PC-3 (cell line): ENCODE data around the gene ODAD2. TPM values are rescaled to one million over a fixed set of nuclear protein-coding genes. Genes with fewer than 3 reads are reported as not detected.

ENCODE experiments used
- ATAC-seq: fragments of 200-7000 bp; cut with Tn5 transposase; 2 replicates; pipeline ENCODE4 v1.9.1; 2020; ENCODE audit warnings: mild to moderate bottlenecking, moderate library complexity
- BruUV-seq: library from RNA; stranded (reverse); fragments of 400-500 nt; replicated peaks from 2 replicates; lab custom pipeline; 2021; lab: Mats Ljungman, UMichigan
- CTCF ChIA-PET: fragments of 300-600 bp; sonication (Branson Sonifier 250); formaldehyde crosslinking; loops from one replicate; lab custom pipeline; 2022; ENCODE audit warnings: antibody characterized with exemption; lab: Charles Lee
- POLR2A ChIA-PET: fragments of 300-600 bp; sonication (Branson Sonifier 250); formaldehyde crosslinking; loops from one replicate; lab custom pipeline; 2022; ENCODE audit warnings: antibody characterized with exemption; ENCODE audit not compliant: unreplicated experiment; lab: Charles Lee
- DNase-seq: peaks from one replicate; pipeline ENCODE4 v3.0.0-alpha.2; 2015
- H2AFZ ChIP-seq: fragments of 300-600 bp; sonication (generic); 2 replicates; pipeline ENCODE4 v1.6.0; 2016; ENCODE audit warnings: antibody characterized with exemption, low read length
- H3F3A ChIP-seq: fragments of 300-600 bp; sonication (generic); one replicate; pipeline ENCODE4 v1.6.0; 2017; ENCODE audit warnings: antibody characterized with exemption, low read length, control low read depth, mild to moderate bottlenecking; ENCODE audit not compliant: unreplicated experiment
- H3K27ac ChIP-seq: fragments of 300-600 bp; sonication (generic); 2 replicates; pipeline ENCODE4 v1.5.1; 2016; ENCODE audit warnings: mild to moderate bottlenecking, low read length
- H3K27me3 ChIP-seq: fragments of 300-600 bp; sonication (generic); 2 replicates; pipeline ENCODE4 v1.6.1; 2016; ENCODE audit warnings: low read length, mixed read lengths
- H3K36me3 ChIP-seq: fragments of 300-600 bp; sonication (generic); 2 replicates; pipeline ENCODE4 v1.6.1; 2016; ENCODE audit warnings: low read depth, mixed run types, low read length, mixed read lengths
- H3K4me1 ChIP-seq: fragments of 300-600 bp; sonication (generic); 2 replicates; pipeline ENCODE4 v1.5.1; 2016; ENCODE audit warnings: low read length; ENCODE audit not compliant: insufficient read depth
- H3K4me2 ChIP-seq: fragments of 300-600 bp; sonication (generic); 2 replicates; pipeline ENCODE4 v1.6.0; 2016; ENCODE audit warnings: low read length
- H3K4me3 ChIP-seq: fragments of 300-600 bp; sonication (generic); 2 replicates; pipeline ENCODE4 v1.5.1; 2016; ENCODE audit warnings: mild to moderate bottlenecking, low read length, mixed read lengths
- H3K79me2 ChIP-seq: fragments of 300-600 bp; sonication (generic); 2 replicates; pipeline ENCODE4 v1.6.1; 2017; ENCODE audit warnings: low read length, mixed read lengths
- H3K9ac ChIP-seq: fragments of 300-600 bp; sonication (generic); 2 replicates; pipeline ENCODE4 v1.6.0; 2016; ENCODE audit warnings: mild to moderate bottlenecking, low read length
- H3K9me2 ChIP-seq: fragments of 300-600 bp; sonication (generic); replicated peaks from 2 replicates; pipeline ENCODE4 v1.6.1; 2016; ENCODE audit warnings: mixed run types, low read length, mixed read lengths
- H3K9me3 ChIP-seq: fragments of 300-600 bp; sonication (generic); 2 replicates; pipeline ENCODE4 v1.6.1; 2016; ENCODE audit warnings: low read length, mixed read lengths
- H4K20me1 ChIP-seq: fragments of 300-600 bp; sonication (generic); 2 replicates; pipeline ENCODE4 v1.6.1; 2016; ENCODE audit warnings: low read length, mixed read lengths
- EZH2 ChIP-seq: fragments of 300-600 bp; sonication (generic); IDR thresholded peaks from one replicate; pipeline ENCODE4 v1.6.1; 2017; ENCODE audit warnings: antibody characterized with exemption, mild to moderate bottlenecking, low read length; ENCODE audit not compliant: unreplicated experiment
- EZH2phosphoT487 ChIP-seq: fragments of 300-600 bp; sonication (generic); IDR thresholded peaks from 2 replicates; pipeline ENCODE4 v1.6.1; 2018; ENCODE audit warnings: mild to moderate bottlenecking, antibody characterized with exemption, low read length, borderline replicate concordance
- intact Hi-C: fragments of 100-400 bp; cut with micrococcal nuclease; formaldehyde crosslinking; loops from 2 replicates; pipeline ENCODE4 v1.9.0; 2023
- total RNA-seq: library from RNA; depleted of rRNA; stranded (reverse); fragments of >200 nt; gene quantifications from 2 replicates; pipeline ENCODE4 v1.2.3, GENCODE V29; 2014
- TF ChIP-seq, protein P1 (sequence below): fragments of 300-600 bp; sonication (generic); conservative IDR thresholded peaks from 2 replicates; pipeline ENCODE4 v1.5.1; 2017; ENCODE audit warnings: antibody characterized with exemption, low read depth, mild to moderate bottlenecking, low read length

Gene ODAD2
- total RNA-seq, 1 experiment from 2014 or later: 2.1 TPM

DNA sequence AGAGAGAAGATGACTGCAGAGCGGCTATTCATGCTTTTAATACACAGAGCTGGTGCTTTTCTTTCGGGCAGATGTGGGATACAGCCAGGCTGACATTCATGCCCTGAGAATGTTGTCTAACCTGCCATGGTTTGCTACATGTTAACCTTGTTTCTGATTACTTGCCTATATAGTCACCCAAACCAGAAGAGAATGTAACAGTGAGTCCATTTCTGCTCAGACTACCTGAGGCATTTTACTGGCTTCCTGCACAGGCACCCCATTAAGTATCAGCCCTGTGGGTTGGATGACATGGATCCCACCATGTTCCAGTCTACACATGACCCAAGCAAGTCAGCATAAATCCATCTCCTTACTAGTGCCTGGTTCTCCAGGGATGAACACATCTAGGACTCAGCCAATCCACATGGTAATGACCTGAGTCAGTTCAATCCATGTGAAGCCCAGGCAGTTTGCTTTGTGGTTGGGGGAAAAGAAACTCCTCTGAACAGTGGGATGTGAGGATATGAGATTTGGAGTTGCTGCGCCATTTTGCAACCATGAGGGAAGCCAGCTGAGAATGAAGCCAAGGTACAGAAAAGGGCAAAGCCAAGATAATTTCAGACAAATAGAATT, 197.6 kb downstream of the ODAD2 start:
- Histone ChIP-seq H3K9me3 (no peaks in the 10 kb centered on the region), H3K9ac (no peak overlapping the region), H2AFZ (no peak overlapping the region), H3K9me2 (no peaks in the 10 kb centered on the region), H3K27ac (no peak overlapping the region), H4K20me1 (no peaks in the 10 kb centered on the region), H3K79me2 (no peaks in the 10 kb centered on the region), H3K4me1 (peaks cover 4% of the 10 kb centered on the region), H3K27me3 (no peaks in the 10 kb centered on the region), H3K4me2 (no peak overlapping the region), H3F3A (no peaks in the 10 kb centered on the region), H3K36me3 (no peaks in the 10 kb centered on the region), H3K4me3 (no peak overlapping the region)
- ChIA-PET CTCF (no interaction called here), POLR2A (no interaction called here)
- intact Hi-C loops: no loop called here
- ATAC-seq: no peak; the same call in 1 of the 2 replicates
- BruUV-seq: no TSS peak
- DNase-seq: peak; percentile 56
- TF ChIP-seq EZH2phosphoT487 (no peak), EZH2 (no peak)
- TF ChIP-seq, protein P1, sequence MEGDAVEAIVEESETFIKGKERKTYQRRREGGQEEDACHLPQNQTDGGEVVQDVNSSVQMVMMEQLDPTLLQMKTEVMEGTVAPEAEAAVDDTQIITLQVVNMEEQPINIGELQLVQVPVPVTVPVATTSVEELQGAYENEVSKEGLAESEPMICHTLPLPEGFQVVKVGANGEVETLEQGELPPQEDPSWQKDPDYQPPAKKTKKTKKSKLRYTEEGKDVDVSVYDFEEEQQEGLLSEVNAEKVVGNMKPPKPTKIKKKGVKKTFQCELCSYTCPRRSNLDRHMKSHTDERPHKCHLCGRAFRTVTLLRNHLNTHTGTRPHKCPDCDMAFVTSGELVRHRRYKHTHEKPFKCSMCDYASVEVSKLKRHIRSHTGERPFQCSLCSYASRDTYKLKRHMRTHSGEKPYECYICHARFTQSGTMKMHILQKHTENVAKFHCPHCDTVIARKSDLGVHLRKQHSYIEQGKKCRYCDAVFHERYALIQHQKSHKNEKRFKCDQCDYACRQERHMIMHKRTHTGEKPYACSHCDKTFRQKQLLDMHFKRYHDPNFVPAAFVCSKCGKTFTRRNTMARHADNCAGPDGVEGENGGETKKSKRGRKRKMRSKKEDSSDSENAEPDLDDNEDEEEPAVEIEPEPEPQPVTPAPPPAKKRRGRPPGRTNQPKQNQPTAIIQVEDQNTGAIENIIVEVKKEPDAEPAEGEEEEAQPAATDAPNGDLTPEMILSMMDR: no peak

GRCh38 chr10:27799046-27799445, 199.8 kb downstream of the ODAD2 start:
- DNase-seq (no peak), ATAC-seq (no peak)
- Histone ChIP-seq H3K4me1 (peaks cover 4% of the 10 kb centered on the region), H3K4me2 (no peak overlapping the region), H3K79me2 (no peaks in the 10 kb centered on the region), H3K27ac (no peak overlapping the region), H3K9me2 (no peaks in the 10 kb centered on the region), H3K9ac (no peak overlapping the region), H2AFZ (no peak overlapping the region), H3K4me3 (no peak overlapping the region), H3K36me3 (no peaks in the 10 kb centered on the region), H4K20me1 (no peaks in the 10 kb centered on the region), H3K9me3 (no peaks in the 10 kb centered on the region), H3K27me3 (no peaks in the 10 kb centered on the region), H3F3A (no peaks in the 10 kb centered on the region)
- intact Hi-C loops: no loop called here
- BruUV-seq: no TSS peak
- ChIA-PET POLR2A (no interaction called here), CTCF (interaction anchor here (0.6 to 0.7 kb wide), 2 partner anchors 297 to 492 kb away, joined by 3 to 5 read pairs; no protein-coding TSS in a partner anchor)
- TF ChIP-seq, protein P1: no peak
- no peak for TF ChIP-seq EZH2phosphoT487
- no peak for TF ChIP-seq EZH2

DNA sequence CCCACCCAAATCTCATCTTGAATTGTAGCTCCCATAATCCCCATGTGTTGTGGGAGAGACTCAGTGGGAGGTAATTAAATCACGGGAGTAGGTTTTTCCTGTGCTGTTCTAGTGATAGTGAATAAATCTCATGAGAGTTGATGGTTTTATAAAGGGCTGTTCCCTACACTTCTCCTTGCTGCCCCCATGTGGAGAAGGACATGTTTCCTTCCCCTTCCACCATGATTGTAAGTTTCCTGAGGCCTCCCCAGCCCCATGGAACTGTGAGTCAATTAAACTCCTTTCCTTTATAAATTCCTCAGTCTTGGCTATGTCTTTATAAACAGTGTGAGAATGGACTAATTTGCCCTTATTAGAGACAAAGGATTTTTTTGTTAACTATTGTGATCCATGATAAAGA, 204.7 kb downstream of the ODAD2 start:
- Histone ChIP-seq H3K79me2 (no peaks in the 10 kb centered on the region), H3K27me3 (no peaks in the 10 kb centered on the region), H2AFZ (no peak overlapping the region), H3K4me2 (no peak overlapping the region), H3K4me3 (no peak overlapping the region), H4K20me1 (no peaks in the 10 kb centered on the region), H3F3A (no peaks in the 10 kb centered on the region), H3K9me2 (no peaks in the 10 kb centered on the region), H3K27ac (no peak overlapping the region), H3K4me1 (no peaks in the 10 kb centered on the region), H3K36me3 (no peaks in the 10 kb centered on the region), H3K9ac (no peak overlapping the region), H3K9me3 (no peaks in the 10 kb centered on the region)
- ATAC-seq: no peak
- intact Hi-C loops: no loop called here
- no peak for DNase-seq
- no TSS peak for BruUV-seq
- TF ChIP-seq EZH2phosphoT487 (no peak), EZH2 (no peak)
- TF ChIP-seq, protein P1: peak; percentile 46; the same call in 1 of the 2 replicates
- CTCF ChIA-PET: no interaction called here
- POLR2A ChIA-PET: no interaction called here
